Sigmoid colon (tissue), 7 donors: ENCODE measurements around the gene BRIP1. TPM values are rescaled to one million over a fixed set of nuclear protein-coding genes. Genes with fewer than 3 reads are reported as not detected.

ENCODE experiments used
- DNase-seq: peaks from one replicate; pipeline ENCODE4 v3.0.0-alpha.2; 2019
- H3K27ac ChIP-seq, 4 donors: fragments of 200-600 bp; sonication (generic); one replicate each; pipeline ENCODE4 v1.5.1; 2016 to 2019; ENCODE audit warnings: mild to moderate bottlenecking in 1 of 4
- H3K27me3 ChIP-seq, 3 donors: fragments of 200-600 bp; sonication (generic); one replicate each; pipeline ENCODE4 v1.5.1; 2019; ENCODE audit warnings: mild to moderate bottlenecking in 1 of 3
- H3K36me3 ChIP-seq, 4 donors: fragments of 200-600 bp; sonication (generic); one replicate each; pipeline ENCODE4 v1.5.1; 2016 to 2019
- H3K4me1 ChIP-seq, 4 donors: fragments of 200-600 bp; sonication (generic); one replicate each; pipeline ENCODE4 v1.5.1; 2017 to 2019
- H3K4me3 ChIP-seq, 4 donors: fragments of 200-600 bp; sonication (generic); one replicate each; pipeline ENCODE4 v1.5.1; 2017 to 2019; ENCODE audit warnings: mild to moderate bottlenecking in 2 of 4, moderate library complexity in 1 of 4
- H3K9me3 ChIP-seq, 4 donors: fragments of 200-600 bp in 3 of 4; sonication (generic) in 3 of 4; one replicate each; pipeline versions ENCODE4 v1.5.1 to v1.6.1; 2013 to 2019
- CTCF ChIP-seq, 4 experiments: fragments of 450-650 bp in 3 of 4; fragments of 200-600 bp in 1 of 4; IDR thresholded peaks; one replicate each; pipeline ENCODE4 v1.5.1; 2016 to 2019; ENCODE audit warnings: antibody characterized with exemption in 4 of 4, mild to moderate bottlenecking in 3 of 4, moderate library complexity in 2 of 4
- EP300 ChIP-seq, 4 donors: sonication (generic); formaldehyde crosslinking; IDR thresholded peaks; one replicate each; pipeline ENCODE4 v1.6.1; 2017; ENCODE audit warnings: antibody characterized with exemption in 4 of 4
- POLR2A ChIP-seq, 2 donors: fragments of 450-650 bp; IDR thresholded peaks; one replicate each; pipeline ENCODE4 v1.6.1; 2016; ENCODE audit warnings: antibody characterized with exemption in 2 of 2, mild to moderate bottlenecking in 2 of 2, moderate library complexity in 2 of 2
- POLR2AphosphoS5 ChIP-seq, 4 donors: sonication (generic); formaldehyde crosslinking; IDR thresholded peaks; one replicate each; pipeline ENCODE4 v1.6.1; 2017; ENCODE audit warnings: antibody characterized with exemption in 4 of 4
- WGBS, 2 donors: extraction: QIAGEN DNeasy Blood & Tissue Kit; methylation state at CpG; one replicate each; pipeline ENCODE4 v1.1.7; 2013; 5-methylcytosine and 5-hydroxymethylcytosine counted together
- intact Hi-C: fragments of 100-400 bp; cut with DNase I; formaldehyde crosslinking; loops from one replicate; pipeline ENCODE4 v1.15.1; 2023
- polyA plus RNA-seq, 3 donors: library from polyadenylated mRNA; stranded (reverse); fragments of 200-250 nt; gene quantifications; one replicate each; pipeline ENCODE4 v1.2.3, GENCODE V29; 2013
- total RNA-seq, 4 donors: library from RNA; depleted of rRNA; stranded (reverse); fragments of >200 nt; gene quantifications; one replicate each; pipeline ENCODE4 v1.1.0, GENCODE V29; 2016
- donor health status: healthy with polysubstance abuse.
- donor health status: Bipolar disorder and iron deficiency.
- donor health status: healthy.

Gene BRIP1
- total and polyA plus RNA-seq, 7 donors, result under 0.01 to 1.5 (median 0.41) TPM; not detected in 1

- DNase-seq, result no peak
- no peaks in the 10 kb centered on the region for H3K4me1 ChIP-seq
- H3K27me3 ChIP-seq, result no peaks in the 10 kb centered on the region
- no peaks in the 10 kb centered on the region for H3K36me3 ChIP-seq
- TF ChIP-seq POLR2A (IDR thresholded peaks at IDR 0.05) (peak in 1 of 2 donors; percentile 11), EP300 (IDR thresholded peaks at IDR 0.05) (no peak)
- no peak overlapping the region for H3K4me3 ChIP-seq
- peaks cover 0 to 3% (median 1%) of the 10 kb centered on the region in 4 donors for H3K9me3 ChIP-seq
- no peak overlapping the region for H3K27ac ChIP-seq
- intact Hi-C loops, result no loop called here
These were observed 125.1 kb downstream of the BRIP1 start for GRCh38 chr17:61738249-61738648.

- intact Hi-C loops, result no loop called here
- no peak for TF ChIP-seq CTCF (IDR thresholded peaks at IDR 0.05)
- TF ChIP-seq EP300 (IDR thresholded peaks at IDR 0.05), result no peak
- TF ChIP-seq POLR2A (IDR thresholded peaks at IDR 0.05), result no peak
- no peak for TF ChIP-seq POLR2AphosphoS5 (IDR thresholded peaks at IDR 0.05)
- 98% methylated on average over 4 of the region's 4 CpGs for WGBS, 2 donors
These were observed 125.5 kb downstream of the BRIP1 start for GRCh38 chr17:61737820-61738219.

GRCh38 chr17:61736438-61736837 lies 126.9 kb downstream of the BRIP1 start:
- H3K27me3 ChIP-seq, result no peaks in the 10 kb centered on the region
- no peaks in the 10 kb centered on the region for H3K36me3 ChIP-seq
- H3K27ac ChIP-seq, result no peak overlapping the region
- TF ChIP-seq CTCF (IDR thresholded peaks at IDR 0.05) (no peak), POLR2AphosphoS5 (IDR thresholded peaks at IDR 0.05) (no peak), POLR2A (IDR thresholded peaks at IDR 0.05) (no peak), EP300 (IDR thresholded peaks at IDR 0.05) (no peak)
- intact Hi-C loops, result no loop called here
- H3K9me3 ChIP-seq, result peaks cover 0 to 3% (median 1%) of the 10 kb centered on the region in 4 donors
- no peaks in the 10 kb centered on the region for H3K4me1 ChIP-seq
- DNase-seq, result no peak
- no peak overlapping the region for H3K4me3 ChIP-seq

More at GRCh38 chr17:61737820-61738219, 125.5 kb downstream of the BRIP1 start:
- DNase-seq, result no peak
- H3K9me3 ChIP-seq, result peaks cover 0 to 3% (median 1%) of the 10 kb centered on the region in 4 donors
- no peak overlapping the region for H3K27ac ChIP-seq
- H3K36me3 ChIP-seq, result no peaks in the 10 kb centered on the region
- H3K4me1 ChIP-seq, result no peaks in the 10 kb centered on the region
- no peaks in the 10 kb centered on the region for H3K27me3 ChIP-seq
- H3K4me3 ChIP-seq, result no peak overlapping the region

- Histone ChIP-seq H3K9me3 (peaks cover 0 to 3% (median 0%) of the 10 kb centered on the region in 4 donors), H3K4me1 (no peaks in the 10 kb centered on the region), H3K36me3 (no peaks in the 10 kb centered on the region), H3K4me3 (no peak overlapping the region), H3K27ac (no peak overlapping the region), H3K27me3 (no peaks in the 10 kb centered on the region)
- intact Hi-C loops, result no loop called here
- no peak for DNase-seq
- no peak for TF ChIP-seq CTCF (IDR thresholded peaks at IDR 0.05)
- TF ChIP-seq POLR2AphosphoS5 (IDR thresholded peaks at IDR 0.05), result no peak
- TF ChIP-seq POLR2A (IDR thresholded peaks at IDR 0.05), result no peak
- TF ChIP-seq EP300 (IDR thresholded peaks at IDR 0.05), result no peak
- WGBS, 2 donors, result 94 to 96% methylated on average over 2 of the region's 2 CpGs
These were observed 127.5 kb downstream of the BRIP1 start for GRCh38 chr17:61735807-61736206.

- intact Hi-C loops, result no loop called here
- H3K27ac ChIP-seq, result no peak overlapping the region
- no peak for TF ChIP-seq CTCF (IDR thresholded peaks at IDR 0.05)
- no peak for DNase-seq
- H3K27me3 ChIP-seq, result no peaks in the 10 kb centered on the region
- H3K4me3 ChIP-seq, result no peak overlapping the region
- H3K36me3 ChIP-seq, result no peaks in the 10 kb centered on the region
- H3K4me1 ChIP-seq, result no peaks in the 10 kb centered on the region
- H3K9me3 ChIP-seq, result peaks cover 0 to 3% (median 0%) of the 10 kb centered on the region in 4 donors
These were observed 128.9 kb downstream of the BRIP1 start for GRCh38 chr17:61734466-61734865.
